Glomerular visceral epithelial cell (primary cell): ENCODE measurements around the gene LUZP2.

Source experiments
- DNase-seq: peaks from one replicate; pipeline ENCODE4 v3.0.0-alpha.2; 2016; ENCODE audit errors: extremely low spot score

Gene LUZP2

GRCh38 chr11:25119416-25119815, 622.6 kb downstream of the LUZP2 start:
- no peak for DNase-seq
